Stimulated activated CD4-positive, alpha-beta T cell treated with anti-CD3 and anti-CD28 coated beads, Interleukin-12 subunit alpha, Interleukin-12 subunit beta, amount 100 ng/mL, for 24 hours (primary cell): ENCODE measurements around the gene KRT76.
"Not testable (repeated sequence)": the region's sequence is repeated elsewhere in the genome, so short reads cannot be mapped to it uniquely, and the experiment has no call there.

ENCODE experiments used
- DNase-seq, 2 experiments: peaks; one replicate each; pipeline ENCODE4 v3.0.0-alpha.2; 2020; ENCODE audit warnings: low read depth in 2 of 2

KRT76 gene

DNA sequence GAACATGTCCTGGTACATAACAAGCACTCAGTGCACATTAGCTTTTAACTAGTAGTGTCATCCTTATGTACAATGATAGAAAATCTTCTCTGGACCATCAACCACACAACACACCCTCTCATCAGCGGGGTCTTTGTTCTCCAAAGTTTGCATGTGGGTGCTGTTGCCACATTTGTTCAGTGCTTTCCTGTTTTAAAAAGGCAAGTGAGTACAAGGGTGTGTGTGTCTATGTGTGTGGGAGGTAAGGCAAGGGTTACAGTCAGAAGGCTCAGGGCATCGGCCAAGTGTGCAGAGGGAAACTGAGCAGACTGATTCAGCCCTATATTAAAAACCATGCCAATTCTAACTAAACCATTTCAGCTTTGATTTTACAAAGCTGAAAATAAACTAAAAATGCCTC lies 17.9 kb downstream of the KRT76 start:
- no peak for DNase-seq

- DNase-seq = no peak
These were observed 19.5 kb downstream of the KRT76 start for GRCh38 chr12:52757449-52758176.

GRCh38 chr12:52756281-52756960 lies 20.7 kb downstream of the KRT76 start:
- no peak for DNase-seq

DNA sequence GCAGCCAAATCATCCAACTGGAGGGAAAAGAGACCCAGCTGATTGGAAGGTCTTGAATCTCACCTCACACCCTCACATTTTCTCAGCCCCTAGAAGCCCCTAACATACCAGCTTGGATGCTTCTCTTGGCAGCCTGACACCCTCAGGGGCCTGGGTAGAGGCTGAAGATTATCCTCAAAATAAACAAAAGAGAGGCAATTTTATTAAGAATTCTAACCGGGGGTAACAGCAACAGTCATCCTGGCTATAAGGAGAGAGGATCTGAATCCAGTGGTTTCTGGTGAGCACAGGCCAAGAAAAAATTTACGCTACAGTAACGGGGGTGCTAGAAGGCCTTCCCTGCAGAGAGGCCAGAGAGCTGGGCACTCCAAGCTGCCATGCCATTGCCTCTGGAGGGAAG lies 21.6 kb downstream of the KRT76 start:
- no peak for DNase-seq

GRCh38 chr12:52754135-52754534 lies 23.0 kb downstream of the KRT76 start:
- no peak for DNase-seq

DNA sequence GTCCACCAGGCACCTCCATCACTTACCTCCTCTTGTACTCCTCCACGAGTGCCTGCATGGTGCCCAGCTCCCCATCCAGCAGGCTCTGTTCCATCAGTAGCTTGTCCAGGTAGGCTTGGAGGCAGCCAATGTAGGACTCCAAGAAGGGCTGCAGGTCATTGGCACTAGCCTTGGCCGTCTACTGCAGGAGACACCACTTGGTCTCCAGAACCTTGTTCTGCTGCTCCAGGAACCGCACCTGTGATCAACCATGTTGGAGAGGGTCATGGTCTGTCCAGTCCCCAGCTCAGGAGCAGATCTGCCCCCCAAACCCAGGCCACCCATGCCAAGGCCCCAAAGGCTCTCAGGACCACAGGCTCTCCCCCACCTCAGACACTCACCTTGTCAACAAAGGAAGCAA lies 23.9 kb downstream of the KRT76 start:
- no peak for DNase-seq

GRCh38 chr12:52752516-52752915 lies 24.6 kb downstream of the KRT76 start:
- DNase-seq = no peak

DNA sequence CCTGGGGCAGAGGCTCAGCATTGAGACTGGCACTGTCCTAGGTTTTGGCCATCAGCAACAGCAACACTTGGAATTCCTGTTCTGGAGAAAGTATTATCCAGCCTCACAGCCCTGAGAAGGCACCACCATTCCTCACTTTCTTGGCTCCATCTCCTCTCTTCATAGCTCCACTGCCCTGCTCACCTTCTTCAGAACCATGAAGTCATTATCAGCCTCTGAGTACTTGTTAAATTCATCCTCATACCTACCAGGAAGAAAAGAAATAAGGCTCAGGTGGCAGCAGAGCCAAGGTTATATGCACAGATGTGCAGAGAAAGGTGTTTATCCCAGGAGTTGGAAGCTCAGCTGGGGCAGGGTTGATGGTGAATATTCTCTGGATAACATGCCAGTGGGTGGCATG lies 25.4 kb downstream of the KRT76 start:
- DNase-seq = no peak

GRCh38 chr12:52750532-52750931 lies 26.6 kb downstream of the KRT76 start:
- DNase-seq = not testable (repeated sequence)

GRCh38 chr12:52749827-52750226 lies 27.3 kb downstream of the KRT76 start:
- DNase-seq = no peak

DNA sequence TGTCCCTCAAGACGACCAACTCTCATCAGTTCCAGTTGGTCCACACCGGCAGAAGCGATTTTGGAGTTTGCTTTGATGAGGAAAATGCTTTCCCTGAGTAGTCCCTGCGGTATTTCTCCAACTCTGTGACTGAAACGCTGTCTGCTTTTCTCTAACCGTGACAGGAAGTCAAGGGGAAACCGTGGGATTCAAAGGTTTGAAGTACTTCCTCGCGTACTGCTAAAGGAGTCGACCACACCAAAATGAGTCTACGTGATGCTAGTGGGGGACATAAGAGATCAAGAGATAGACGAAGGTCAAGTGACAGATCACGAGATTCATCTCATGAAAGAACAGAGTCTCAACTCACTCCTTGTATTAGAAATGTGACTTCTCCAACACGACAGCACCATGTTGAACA lies 28.6 kb downstream of the KRT76 start:
- no peak for DNase-seq

DNA sequence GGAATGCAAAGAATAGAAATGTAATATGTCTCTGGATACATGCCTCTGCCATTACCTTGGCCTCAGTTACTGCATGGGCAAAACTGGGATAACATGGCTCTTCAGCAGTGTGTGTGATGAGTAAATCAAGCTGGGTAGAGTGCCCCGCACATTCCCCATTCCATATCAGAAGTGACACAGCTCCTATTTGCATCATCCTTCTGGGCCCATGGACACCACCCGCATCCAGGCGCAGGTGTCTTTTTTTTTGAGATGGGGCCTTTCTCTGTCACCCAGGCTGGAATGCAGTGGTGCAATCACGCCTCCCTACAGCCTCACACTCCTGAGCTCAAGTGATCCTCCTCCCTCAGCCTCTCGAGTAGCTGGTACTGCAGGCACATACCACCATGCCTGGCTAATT lies 31.6 kb downstream of the KRT76 start:
- DNase-seq = no peak

GRCh38 chr12:52744493-52745156 lies 32.5 kb downstream of the KRT76 start:
- no peak for DNase-seq

- no peak for DNase-seq
These were observed 34.2 kb downstream of the KRT76 start for GRCh38 chr12:52742822-52743457.

DNA sequence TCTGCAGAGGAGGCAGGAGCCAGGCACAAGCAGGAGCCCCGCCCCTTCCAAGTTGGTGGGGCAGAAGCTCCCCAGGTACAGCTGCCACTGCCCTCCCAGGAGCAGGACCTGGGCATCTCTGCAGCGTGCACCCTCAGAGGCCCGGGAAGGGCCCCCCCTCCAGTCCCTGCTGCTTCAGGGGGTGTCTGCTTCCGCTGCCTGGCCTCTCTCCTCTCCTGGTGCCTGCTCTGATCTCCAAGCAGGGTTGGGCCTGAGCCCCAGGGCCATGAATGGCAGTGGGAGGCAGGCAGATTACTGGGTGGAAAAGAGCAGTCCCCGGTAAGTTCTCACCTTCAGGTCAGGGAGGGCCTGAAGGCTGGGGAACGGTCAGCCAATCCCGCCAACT lies 35.0 kb downstream of the KRT76 start:
- DNase-seq = no peak

GRCh38 chr12:52741375-52742195 lies 35.6 kb downstream of the KRT76 start:
- peak; percentile 19 to 62 for DNase-seq

- no peak for DNase-seq
These were observed 36.6 kb downstream of the KRT76 start for GRCh38 chr12:52740584-52740983.

- DNase-seq = no peak
These were observed 37.2 kb downstream of the KRT76 start for GRCh38 chr12:52739963-52740362.

DNA sequence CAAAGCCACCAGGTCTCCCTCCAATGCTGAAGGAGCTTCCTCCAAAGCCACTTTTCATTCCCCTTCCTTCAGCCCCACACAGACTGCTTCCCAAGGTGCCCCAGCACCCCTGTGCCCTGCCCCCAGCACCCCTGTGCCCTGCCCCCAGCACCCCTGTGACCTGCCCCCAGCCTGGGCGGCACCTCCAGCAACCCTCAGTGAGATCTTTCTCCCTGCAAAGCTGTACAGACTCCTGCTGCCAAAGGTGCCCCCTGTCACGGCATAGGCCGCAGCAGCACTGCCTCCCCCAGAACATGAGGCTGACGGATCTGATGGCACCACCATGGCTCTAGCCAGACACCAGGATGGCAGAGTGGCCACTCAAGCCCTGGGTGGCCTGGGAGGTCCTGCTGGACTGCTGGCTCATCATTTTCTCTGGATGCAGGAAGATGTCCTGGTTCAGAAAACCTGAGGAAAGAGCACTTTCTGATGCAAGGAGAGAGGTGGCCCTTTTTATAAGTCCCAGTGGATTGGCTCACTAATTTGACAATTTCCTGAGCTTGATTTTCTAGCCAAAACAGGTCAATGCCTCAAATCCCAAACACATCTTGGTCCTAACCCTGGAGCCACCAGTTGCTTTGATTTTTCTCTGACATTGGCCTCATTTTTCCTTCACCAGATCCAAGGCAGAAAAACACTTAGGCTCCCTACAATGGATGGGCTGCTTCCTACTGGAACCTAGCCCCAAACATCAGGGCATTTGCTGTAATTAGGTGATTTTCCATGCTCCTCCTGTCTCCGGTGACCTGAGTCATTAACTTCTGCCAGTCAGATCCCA lies 41.1 kb downstream of the KRT76 start:
- no peak for DNase-seq

DNA sequence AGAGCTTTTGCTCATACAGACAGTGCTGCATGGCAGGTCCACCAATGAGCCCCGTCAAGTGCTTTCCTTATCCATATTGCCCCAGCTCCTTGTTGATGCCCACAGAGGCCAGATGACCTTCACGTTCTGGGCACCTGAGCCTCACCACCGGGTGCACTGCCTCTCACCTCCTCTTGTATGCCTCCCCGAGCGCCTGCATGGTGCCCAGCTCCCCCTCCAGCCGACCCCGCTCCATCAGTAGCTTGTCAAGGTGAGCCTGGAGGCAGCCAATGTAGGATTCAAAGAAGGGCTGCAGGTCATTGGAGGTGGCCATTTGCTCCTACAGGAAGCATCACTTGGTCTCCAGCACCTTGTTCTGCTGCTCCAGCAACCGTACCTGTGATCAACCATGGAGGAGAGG lies 42.0 kb downstream of the KRT76 start:
- no peak for DNase-seq

DNA sequence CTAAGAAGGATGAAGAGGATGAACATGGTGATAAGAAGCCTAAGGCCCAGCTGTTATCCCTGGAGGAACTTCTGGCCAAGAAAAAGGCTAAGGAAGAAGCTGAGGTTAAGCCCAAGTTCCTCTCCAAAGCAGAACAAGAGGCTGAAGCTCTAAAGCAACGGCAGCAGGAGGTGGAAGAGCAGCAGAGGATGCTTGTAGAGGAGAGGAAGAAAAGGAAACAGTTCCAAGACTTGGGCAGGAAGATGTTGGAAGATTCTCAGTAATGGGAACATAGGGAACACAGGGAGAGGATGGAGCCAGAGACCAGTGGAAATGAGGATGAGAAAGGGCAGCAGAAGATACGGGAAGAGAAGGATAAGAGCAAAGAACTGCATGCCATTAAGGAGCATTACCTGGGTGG lies 46.4 kb downstream of the KRT76 start:
- DNase-seq = no peak
